ENCODE data around the gene FMO2. TPM values are rescaled to one million over a fixed set of nuclear protein-coding genes. Genes with fewer than 3 reads are reported as not detected.
"Not testable (repeated sequence)": the region's sequence is repeated elsewhere in the genome, so short reads cannot be mapped to it uniquely, and the experiment has no call there.

FMO2 gene
- polyA plus RNA-seq, 1 donor (not counting 4 experiments of a cell fraction or from before 2014, with no cell fraction given): 0.05 TPM

DNA sequence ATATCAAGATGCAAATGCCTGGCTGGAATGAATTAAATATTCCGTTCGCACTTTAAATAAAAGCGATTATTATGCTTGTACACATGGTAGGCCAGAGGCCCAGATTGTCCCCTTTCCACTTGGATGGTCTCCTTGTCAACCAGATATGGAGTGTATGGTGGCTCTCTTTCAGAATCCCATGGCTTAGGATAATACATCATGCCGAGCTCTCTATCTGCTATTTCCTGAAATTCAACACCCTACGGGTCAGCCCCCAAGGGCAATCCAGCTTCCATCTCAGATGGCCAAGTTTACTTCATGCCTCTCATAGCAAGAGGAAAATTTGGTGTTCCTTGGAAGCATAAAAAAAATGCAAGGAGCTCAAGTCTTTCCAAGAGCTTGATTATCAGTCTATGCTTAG, 37.8 kb downstream of the FMO2 start:
- no peaks in the 10 kb centered on the region for H4K20me1 ChIP-seq (ENCODE audit: control insufficient read depth, extremely low read depth, insufficient read depth, low read length)
- FAIRE-seq: peak; percentile 57
- no peak overlapping the region for H3K9ac ChIP-seq (ENCODE audit: control insufficient read depth, extremely low read depth, insufficient read depth, low read length)
- H3K4me1 ChIP-seq (ENCODE audit: control insufficient read depth, extremely low read depth, insufficient read depth, low read length): peaks cover 50% of the 10 kb centered on the region
- peak overlapping the region; percentile 37 for H3K4me2 ChIP-seq (ENCODE audit: control insufficient read depth, extremely low read depth, insufficient read depth, low read depth, low read length)
- no peaks in the 10 kb centered on the region for H3K9me1 ChIP-seq (ENCODE audit: control insufficient read depth, extremely low read depth, insufficient read depth, low read length)
- no peak for DNase-seq (ENCODE audit: low read depth, low spot score)
- no peaks in the 10 kb centered on the region for H3K27me3 ChIP-seq (ENCODE audit: control insufficient read depth, extremely low read depth, insufficient read depth, low read length)
- no peak overlapping the region for H3K27ac ChIP-seq (ENCODE audit: control insufficient read depth, insufficient read depth, low read length)
- TF ChIP-seq, protein P1, sequence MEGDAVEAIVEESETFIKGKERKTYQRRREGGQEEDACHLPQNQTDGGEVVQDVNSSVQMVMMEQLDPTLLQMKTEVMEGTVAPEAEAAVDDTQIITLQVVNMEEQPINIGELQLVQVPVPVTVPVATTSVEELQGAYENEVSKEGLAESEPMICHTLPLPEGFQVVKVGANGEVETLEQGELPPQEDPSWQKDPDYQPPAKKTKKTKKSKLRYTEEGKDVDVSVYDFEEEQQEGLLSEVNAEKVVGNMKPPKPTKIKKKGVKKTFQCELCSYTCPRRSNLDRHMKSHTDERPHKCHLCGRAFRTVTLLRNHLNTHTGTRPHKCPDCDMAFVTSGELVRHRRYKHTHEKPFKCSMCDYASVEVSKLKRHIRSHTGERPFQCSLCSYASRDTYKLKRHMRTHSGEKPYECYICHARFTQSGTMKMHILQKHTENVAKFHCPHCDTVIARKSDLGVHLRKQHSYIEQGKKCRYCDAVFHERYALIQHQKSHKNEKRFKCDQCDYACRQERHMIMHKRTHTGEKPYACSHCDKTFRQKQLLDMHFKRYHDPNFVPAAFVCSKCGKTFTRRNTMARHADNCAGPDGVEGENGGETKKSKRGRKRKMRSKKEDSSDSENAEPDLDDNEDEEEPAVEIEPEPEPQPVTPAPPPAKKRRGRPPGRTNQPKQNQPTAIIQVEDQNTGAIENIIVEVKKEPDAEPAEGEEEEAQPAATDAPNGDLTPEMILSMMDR (optimal IDR thresholded peaks at IDR 0.05 in 1 of 3, IDR thresholded peaks at IDR 0.05 in 1 of 3, conservative IDR thresholded peaks at IDR 0.05 in 1 of 3; ENCODE audit: extremely low read depth in 1 of 3, insufficient read depth in 2 of 3, low read length in 3 of 3): no peak
- TF ChIP-seq EZH2 (IDR thresholded peaks at IDR 0.05; ENCODE audit: low read length): no peak
- dilution Hi-C loops (cut with MboI; ENCODE audit: extremely low pct_ligation_motif_present, low sequenced_read_pairs): no loop called here
- H2AFZ ChIP-seq (ENCODE audit: control insufficient read depth, low read length): peak overlapping the region; percentile 48
- H3K4me3 ChIP-seq (ENCODE audit: control insufficient read depth in 2 of 3, extremely low read depth in 1 of 3, insufficient read depth in 2 of 3, low read depth in 1 of 3, low read length in 3 of 3): no peak overlapping the region
- no peaks in the 10 kb centered on the region for H3K36me3 ChIP-seq (ENCODE audit: control insufficient read depth in 2 of 2, extremely low read depth in 1 of 2, insufficient read depth in 2 of 2, low read length in 2 of 2)
- H3K9me3 ChIP-seq (ENCODE audit: control insufficient read depth, low read depth, low read length): peaks cover 3% of the 10 kb centered on the region
- no peaks in the 10 kb centered on the region for H3K79me2 ChIP-seq (ENCODE audit: control insufficient read depth, insufficient read depth, low read length)

DNA sequence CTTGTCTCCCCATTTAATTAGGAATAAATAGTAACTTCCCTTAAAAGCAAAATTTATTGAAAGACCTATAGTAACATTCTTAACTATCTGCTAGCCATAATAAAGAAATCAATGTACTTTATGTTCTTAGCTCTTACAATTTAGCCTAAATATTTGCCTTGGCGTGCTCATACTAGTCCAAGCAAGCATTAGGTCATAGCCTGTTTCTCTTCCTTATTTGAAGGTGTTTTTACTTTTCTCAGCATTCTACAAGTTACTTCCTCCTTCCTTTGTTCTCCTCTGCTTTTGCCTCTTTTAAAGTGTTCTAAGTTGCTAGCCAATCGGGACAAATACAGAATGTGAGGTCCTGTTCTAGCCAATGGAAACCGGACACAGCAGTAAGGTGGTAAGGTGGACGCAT, 39.2 kb downstream of the FMO2 start:
- FAIRE-seq: peak; percentile 87
- DNase-seq (ENCODE audit: low read depth, low spot score); H4K20me1 ChIP-seq (ENCODE audit: control insufficient read depth, extremely low read depth, insufficient read depth, low read length); H3K9me3 ChIP-seq (ENCODE audit: control insufficient read depth, low read depth, low read length); H3K4me3 ChIP-seq (ENCODE audit: control insufficient read depth in 2 of 3, extremely low read depth in 1 of 3, insufficient read depth in 2 of 3, low read depth in 1 of 3, low read length in 3 of 3); dilution Hi-C loops (cut with MboI; ENCODE audit: extremely low pct_ligation_motif_present, low sequenced_read_pairs); H3K9me1 ChIP-seq (ENCODE audit: control insufficient read depth, extremely low read depth, insufficient read depth, low read length); H3K36me3 ChIP-seq (ENCODE audit: control insufficient read depth in 2 of 2, extremely low read depth in 1 of 2, insufficient read depth in 2 of 2, low read length in 2 of 2); H3K27me3 ChIP-seq (ENCODE audit: control insufficient read depth, extremely low read depth, insufficient read depth, low read length); H3K79me2 ChIP-seq (ENCODE audit: control insufficient read depth, insufficient read depth, low read length); H3K9ac ChIP-seq (ENCODE audit: control insufficient read depth, extremely low read depth, insufficient read depth, low read length): not testable (repeated sequence)
- Histone ChIP-seq H2AFZ (ENCODE audit: control insufficient read depth, low read length) (peak overlapping the region; percentile 83), H3K4me1 (ENCODE audit: control insufficient read depth, extremely low read depth, insufficient read depth, low read length) (peaks cover 37% of the 10 kb centered on the region), H3K4me2 (ENCODE audit: control insufficient read depth, extremely low read depth, insufficient read depth, low read depth, low read length) (peak overlapping the region; percentile 3), H3K27ac (ENCODE audit: control insufficient read depth, insufficient read depth, low read length) (peak overlapping the region; percentile 27)

DNA sequence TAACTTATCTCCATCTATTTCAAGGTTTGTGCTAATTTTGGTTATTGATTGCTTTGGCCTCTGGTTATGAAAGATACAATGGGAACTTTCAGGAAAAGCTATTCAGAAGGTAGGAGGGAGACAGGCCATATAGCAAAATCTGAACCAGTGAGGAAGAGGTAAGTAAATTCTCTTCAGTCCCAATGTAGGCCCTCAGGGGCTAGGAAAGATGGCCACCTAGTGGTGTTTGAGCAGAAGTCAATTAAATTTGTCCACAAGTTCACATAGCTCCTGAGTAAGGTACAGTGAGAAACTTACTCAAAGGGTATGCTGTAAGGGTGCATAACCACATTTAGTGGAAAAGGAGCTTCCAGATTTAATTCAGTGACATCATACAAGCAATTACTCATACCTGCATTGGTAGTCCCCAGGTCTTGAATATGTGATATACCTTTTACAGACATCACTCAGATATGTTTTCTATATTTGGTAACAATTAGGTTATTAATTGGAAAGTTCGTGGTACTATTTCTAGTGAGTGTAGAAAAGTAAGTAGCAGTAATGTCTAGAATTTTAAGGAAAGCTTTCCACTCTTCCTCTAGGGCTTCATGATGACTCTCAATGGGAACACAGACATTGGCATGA, 41.8 kb downstream of the FMO2 start:
- Histone ChIP-seq H3K4me3 (ENCODE audit: control insufficient read depth in 2 of 3, extremely low read depth in 1 of 3, insufficient read depth in 2 of 3, low read depth in 1 of 3, low read length in 3 of 3) (no peak overlapping the region), H3K36me3 (ENCODE audit: control insufficient read depth in 2 of 2, extremely low read depth in 1 of 2, insufficient read depth in 2 of 2, low read length in 2 of 2) (no peaks in the 10 kb centered on the region), H3K27ac (ENCODE audit: control insufficient read depth, insufficient read depth, low read length) (no peak overlapping the region), H3K79me2 (ENCODE audit: control insufficient read depth, insufficient read depth, low read length) (no peaks in the 10 kb centered on the region), H4K20me1 (ENCODE audit: control insufficient read depth, extremely low read depth, insufficient read depth, low read length) (no peaks in the 10 kb centered on the region), H3K27me3 (ENCODE audit: control insufficient read depth, extremely low read depth, insufficient read depth, low read length) (no peaks in the 10 kb centered on the region), H2AFZ (ENCODE audit: control insufficient read depth, low read length) (no peak overlapping the region), H3K9me1 (ENCODE audit: control insufficient read depth, extremely low read depth, insufficient read depth, low read length) (no peaks in the 10 kb centered on the region), H3K9me3 (ENCODE audit: control insufficient read depth, low read depth, low read length) (peaks cover 3% of the 10 kb centered on the region), H3K4me1 (ENCODE audit: control insufficient read depth, extremely low read depth, insufficient read depth, low read length) (peaks cover 15% of the 10 kb centered on the region), H3K9ac (ENCODE audit: control insufficient read depth, extremely low read depth, insufficient read depth, low read length) (no peak overlapping the region), H3K4me2 (ENCODE audit: control insufficient read depth, extremely low read depth, insufficient read depth, low read depth, low read length) (no peak overlapping the region)
- FAIRE-seq (peak; percentile 89), DNase-seq (ENCODE audit: low read depth, low spot score) (peak; percentile 44)
- dilution Hi-C loops (cut with MboI; ENCODE audit: extremely low pct_ligation_motif_present, low sequenced_read_pairs): no loop called here
- TF ChIP-seq, protein P1 (optimal IDR thresholded peaks at IDR 0.05 in 1 of 3, IDR thresholded peaks at IDR 0.05 in 1 of 3, conservative IDR thresholded peaks at IDR 0.05 in 1 of 3; ENCODE audit: extremely low read depth in 1 of 3, insufficient read depth in 2 of 3, low read length in 3 of 3): peak; percentile 69 to 84 (median 77)
- TF ChIP-seq EZH2 (IDR thresholded peaks at IDR 0.05; ENCODE audit: low read length): no peak
